Left renal pelvis (tissue), 4 donors: ENCODE results near the gene PRPSAP2. TPM values are rescaled to one million over a fixed set of nuclear protein-coding genes. Genes with fewer than 3 reads are reported as not detected.
"Not testable (repeated sequence)": the region's sequence is repeated elsewhere in the genome, so short reads cannot be mapped to it uniquely, and the experiment has no call there.

Source experiments
- DNase-seq, 4 donors: peaks; one replicate each; pipeline ENCODE4 v3.0.0-alpha.2; 2013; ENCODE audit warnings: low read depth in 4 of 4, low spot score in 3 of 4
- polyA plus RNA-seq, 4 donors: library from polyadenylated mRNA; unstranded; fragments of 120-200 nt; gene quantifications; one replicate each; pipeline ENCODE4 v1.2.1, GENCODE V29; 2013; ENCODE audit not compliant: insufficient read length in 4 of 4

The PRPSAP2 gene
- polyA plus RNA-seq, 4 donors = 46.6 to 64.1 (median 58.1) TPM

GRCh38 chr17:18937981-18938691, 80.2 kb downstream of the PRPSAP2 start:
- DNase-seq = no peak

DNA sequence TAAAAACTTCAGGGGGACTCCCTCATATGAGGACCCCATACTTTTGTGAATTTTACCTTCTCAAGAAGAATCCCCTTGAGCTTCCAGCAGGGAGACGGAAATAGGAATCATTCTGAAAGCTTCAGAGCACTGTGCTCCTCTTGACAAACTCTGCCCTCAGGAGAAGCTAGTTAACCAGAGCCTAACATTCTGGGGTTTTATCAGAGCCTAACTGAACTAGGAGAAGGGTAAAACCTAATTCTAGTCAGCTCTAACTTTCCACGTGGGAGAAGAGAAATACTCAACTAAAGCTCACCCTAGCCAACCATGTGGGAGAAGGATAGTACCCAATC, 80.7 kb downstream of the PRPSAP2 start:
- DNase-seq = no peak

- DNase-seq = no peak
Measured at GRCh38 chr17:18944646-18945045, 86.7 kb downstream of the PRPSAP2 start.

DNA sequence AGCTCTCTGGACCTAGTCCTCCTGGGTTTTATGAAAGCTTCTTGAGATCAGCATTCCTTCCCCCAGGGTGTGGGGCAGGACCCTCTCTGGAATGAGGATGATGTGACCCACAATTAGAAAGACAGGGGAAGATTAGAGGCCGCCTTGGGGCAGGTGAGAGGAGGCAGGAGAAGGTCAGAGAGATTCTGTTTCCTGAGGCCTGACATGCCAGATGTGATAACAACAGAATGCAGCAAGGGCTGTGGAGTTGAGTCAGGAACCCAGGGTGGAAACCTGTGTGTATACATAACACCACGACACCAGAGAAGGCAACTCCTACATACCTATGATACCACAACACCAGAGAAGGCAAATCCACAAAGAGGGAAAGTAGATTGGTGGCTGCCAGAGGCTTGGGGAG, 88.6 kb downstream of the PRPSAP2 start:
- DNase-seq = no peak

DNA sequence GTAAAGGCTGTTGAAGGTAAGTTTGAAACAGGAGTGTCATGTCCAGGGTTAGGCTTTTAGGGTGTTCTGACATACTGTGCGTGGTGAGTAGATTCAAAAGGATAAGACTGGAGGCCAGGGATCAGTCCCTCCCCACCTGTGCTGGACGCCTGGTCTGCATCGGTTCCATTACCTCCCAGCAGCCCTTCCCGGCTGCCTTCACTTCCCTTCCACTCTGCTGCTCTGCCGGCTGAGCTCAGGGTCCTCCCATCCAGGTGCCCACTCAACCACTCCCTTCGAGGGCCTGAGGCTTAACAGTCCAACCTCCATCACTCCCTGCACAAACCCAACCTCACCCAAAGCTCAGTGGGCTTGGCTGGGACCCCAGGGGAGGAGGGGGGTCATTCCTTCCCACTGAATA, 89.9 kb downstream of the PRPSAP2 start:
- DNase-seq = no peak

- no peak for DNase-seq
Measured at GRCh38 chr17:18948476-18949006, 90.6 kb downstream of the PRPSAP2 start.

- no peak for DNase-seq
Measured at GRCh38 chr17:18949566-18949965, 91.6 kb downstream of the PRPSAP2 start.

DNA sequence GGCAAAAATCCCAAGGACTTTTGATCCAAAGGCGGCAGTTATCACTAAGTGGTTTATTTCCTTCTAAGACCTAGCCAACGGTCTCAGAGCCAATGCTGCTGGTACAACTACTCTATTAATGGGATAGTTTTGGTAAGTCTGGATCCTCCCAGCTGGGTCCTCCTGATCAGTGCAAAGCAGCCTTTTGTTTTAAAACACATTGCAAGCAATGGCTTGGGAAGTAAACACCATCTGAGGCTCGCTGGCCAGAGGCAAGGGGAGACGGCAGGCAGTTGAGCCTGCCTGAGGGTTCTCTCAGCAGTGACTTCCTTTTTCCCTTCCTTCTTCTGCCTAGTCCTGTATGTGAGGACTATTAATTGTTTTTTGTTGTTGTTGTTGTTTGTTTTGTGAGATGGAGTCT, 92.4 kb downstream of the PRPSAP2 start:
- no peak for DNase-seq

DNA sequence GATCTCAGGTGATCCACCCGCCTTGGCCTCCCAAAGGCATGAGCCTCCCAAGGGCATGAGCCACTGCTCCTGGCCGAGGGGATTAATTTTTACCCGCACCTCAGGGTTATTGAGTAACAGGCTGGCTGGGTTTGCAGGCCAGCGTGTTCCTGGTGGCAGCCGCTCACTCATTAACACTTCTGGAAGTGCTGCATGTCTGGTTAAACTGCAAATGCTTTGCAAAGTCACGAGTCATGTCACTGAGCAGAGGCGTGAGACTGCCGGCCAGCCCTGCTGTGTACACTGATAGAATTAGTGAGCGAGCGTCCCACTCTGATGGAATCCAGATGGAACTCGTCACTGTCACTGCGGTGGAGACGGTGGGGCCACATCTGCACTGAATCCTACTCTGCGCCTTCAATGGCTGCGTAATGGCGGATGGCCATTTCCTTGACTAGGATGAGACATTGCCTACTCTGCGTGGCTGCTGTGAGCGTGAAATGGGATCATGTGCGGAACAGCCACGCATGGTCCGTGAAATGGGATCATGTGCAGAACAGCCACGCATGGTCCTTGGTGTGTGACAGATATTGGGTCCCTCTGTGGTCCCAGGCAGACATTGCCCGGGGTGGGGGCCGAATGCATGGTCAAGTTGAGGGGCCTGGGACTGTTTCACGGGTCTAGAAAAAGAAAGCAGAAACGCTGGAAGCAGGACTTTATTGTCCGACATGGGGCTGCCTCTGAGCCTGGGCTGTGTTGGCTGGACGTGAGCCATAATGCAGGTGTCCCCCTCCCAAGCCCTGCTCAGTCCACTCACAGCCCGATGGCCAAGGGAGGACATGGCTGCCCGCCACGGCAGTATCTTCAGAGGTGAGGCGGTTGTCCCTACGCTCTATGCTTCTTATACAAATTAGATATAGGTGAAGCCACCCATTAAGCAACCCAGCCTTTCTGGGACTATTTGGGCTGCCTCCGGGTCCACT, 93.3 kb downstream of the PRPSAP2 start:
- peak in 3 of 4 donors; percentile 40 to 57 (median 48) for DNase-seq

GRCh38 chr17:18951941-18952842, 94.3 kb downstream of the PRPSAP2 start, which contains the start of gene SLC5A10:
Gene SLC5A10 (plus strand): TSS chr17:18952165. CDS start chr17:18952206, 41 bp downstream.
- DNase-seq = no peak

- DNase-seq = no peak
Measured at GRCh38 chr17:18953231-18953728, 95.3 kb downstream of the PRPSAP2 start.

- no peak for DNase-seq
Measured at GRCh38 chr17:18954321-18954720, 96.4 kb downstream of the PRPSAP2 start.

- no peak for DNase-seq
Measured at GRCh38 chr17:18955009-18955408, 97.1 kb downstream of the PRPSAP2 start.

- DNase-seq = not testable (repeated sequence)
Measured at GRCh38 chr17:18956021-18956420, 98.1 kb downstream of the PRPSAP2 start.

DNA sequence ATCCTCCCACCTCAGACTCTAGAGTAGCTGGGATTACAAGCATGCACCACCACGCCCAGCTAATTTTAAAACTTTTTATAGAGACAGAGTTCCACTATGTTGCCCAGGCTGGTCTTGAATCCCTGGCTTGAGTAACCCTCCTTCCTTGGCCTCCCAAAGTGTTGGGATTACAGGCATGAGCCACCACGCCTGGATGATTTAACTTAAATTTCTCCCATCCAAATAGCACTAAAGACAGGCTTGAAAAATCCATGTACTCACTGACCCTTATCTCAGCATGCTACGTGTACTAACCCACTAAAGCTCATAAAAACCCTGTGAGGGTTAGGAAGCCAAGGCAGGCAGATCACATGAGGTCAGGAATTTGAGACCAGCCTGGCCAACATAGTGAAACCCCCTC, 98.7 kb downstream of the PRPSAP2 start:
- DNase-seq = no peak

DNA sequence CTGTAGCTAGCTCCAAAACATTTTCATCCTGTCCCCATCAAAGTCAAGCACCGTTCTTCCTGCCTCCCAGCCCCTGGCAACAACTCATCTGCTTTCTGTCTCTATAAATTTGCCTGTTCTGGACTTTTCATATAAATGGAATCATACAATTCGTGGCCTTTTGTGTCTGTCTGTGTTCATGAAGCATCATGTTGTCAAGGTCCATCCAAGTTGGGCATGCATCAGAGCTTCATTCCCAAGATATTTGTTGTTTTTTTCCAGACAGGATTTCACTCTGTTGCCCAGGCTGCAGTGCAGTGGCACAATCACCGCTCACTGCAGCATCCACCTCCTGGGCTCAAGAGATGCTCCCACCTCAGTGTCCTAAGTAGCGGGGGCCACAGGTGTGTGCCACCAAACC, 99.9 kb downstream of the PRPSAP2 start:
- no peak for DNase-seq

- no peak for DNase-seq
Measured at GRCh38 chr17:18958611-18959010, 100.7 kb downstream of the PRPSAP2 start.

GRCh38 chr17:18959071-18959844, 101.3 kb downstream of the PRPSAP2 start:
- DNase-seq = no peak

- DNase-seq = no peak
Measured at GRCh38 chr17:18959845-18960240, 101.9 kb downstream of the PRPSAP2 start.
